Stimulated activated naive CD8-positive, alpha-beta T cell treated with anti-CD3 and anti-CD28 coated beads, Interleukin-15, Interleukin-2, amounts not matched to agents 100 ng/mL and 50 ng/mL, for 24 hours (primary cell): ENCODE measurements around the gene IGFBP7.
A peak's percentile ranks its signal among the peaks of the same experiment; 100 is the strongest.

Experiments used
- H3K27ac Mint-ChIP-seq: one replicate; pipeline ENCODE4 v1.8.0; 2021; ENCODE audit warnings: mild to moderate bottlenecking, mixed read lengths
- H3K27me3 Mint-ChIP-seq: one replicate; pipeline ENCODE4 v1.8.0; 2021; ENCODE audit warnings: mixed read lengths
- H3K36me3 Mint-ChIP-seq: one replicate; pipeline ENCODE4 v1.8.0; 2021; ENCODE audit warnings: low read depth, mixed read lengths
- H3K4me1 Mint-ChIP-seq: one replicate; pipeline ENCODE4 v1.8.0; 2021; ENCODE audit warnings: low read depth, mixed read lengths
- H3K4me3 Mint-ChIP-seq: one replicate; pipeline ENCODE4 v1.8.0; 2021; ENCODE audit warnings: mild to moderate bottlenecking, mixed read lengths
- H3K9me3 Mint-ChIP-seq: one replicate; pipeline ENCODE4 v1.8.0; 2021; ENCODE audit warnings: mixed read lengths

The IGFBP7 gene, protein sequence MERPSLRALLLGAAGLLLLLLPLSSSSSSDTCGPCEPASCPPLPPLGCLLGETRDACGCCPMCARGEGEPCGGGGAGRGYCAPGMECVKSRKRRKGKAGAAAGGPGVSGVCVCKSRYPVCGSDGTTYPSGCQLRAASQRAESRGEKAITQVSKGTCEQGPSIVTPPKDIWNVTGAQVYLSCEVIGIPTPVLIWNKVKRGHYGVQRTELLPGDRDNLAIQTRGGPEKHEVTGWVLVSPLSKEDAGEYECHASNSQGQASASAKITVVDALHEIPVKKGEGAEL

GRCh38 chr4:57109847-57110639 lies at the start of gene IGFBP7:
Gene IGFBP7, minus strand, starts transcription at chr4:57110385. Its CDS starts 34 bp downstream, at chr4:57110351.
- Mint-ChIP-seq H3K36me3 (no peaks in the 10 kb centered on the region), H3K27me3 (peaks cover 68% of the 10 kb centered on the region), H3K27ac (peak within 1 kb of the TSS; percentile 68), H3K9me3 (no peaks in the 10 kb centered on the region), H3K4me1 (peaks cover 15% of the 10 kb centered on the region), H3K4me3 (peak within 1 kb of the TSS; percentile 84)

DNA sequence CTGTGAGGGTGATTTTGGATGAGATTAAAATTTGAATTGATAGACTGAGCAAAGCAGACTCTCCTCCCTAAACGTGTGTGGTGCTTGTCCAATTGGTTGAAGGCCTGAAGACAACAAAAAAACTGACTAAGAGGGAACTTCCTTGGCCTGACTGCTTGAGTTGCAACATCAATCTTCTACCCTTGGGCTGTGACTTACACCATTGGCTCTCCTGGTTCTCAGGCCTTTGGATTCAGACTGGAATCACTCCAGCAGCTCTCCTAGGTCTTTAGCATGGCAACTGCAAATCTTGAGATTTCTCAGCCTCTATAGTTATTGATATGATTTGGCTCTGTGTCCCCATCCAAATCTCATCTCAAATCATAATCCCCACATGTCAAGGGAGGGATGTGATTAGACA lies 49.7 kb upstream of the IGFBP7 start:
- Mint-ChIP-seq H3K4me1 (peaks cover 12% of the 10 kb centered on the region), H3K9me3 (no peaks in the 10 kb centered on the region), H3K4me3 (no peak overlapping the region), H3K27me3 (peaks cover 18% of the 10 kb centered on the region), H3K36me3 (no peaks in the 10 kb centered on the region), H3K27ac (no peak overlapping the region)

DNA sequence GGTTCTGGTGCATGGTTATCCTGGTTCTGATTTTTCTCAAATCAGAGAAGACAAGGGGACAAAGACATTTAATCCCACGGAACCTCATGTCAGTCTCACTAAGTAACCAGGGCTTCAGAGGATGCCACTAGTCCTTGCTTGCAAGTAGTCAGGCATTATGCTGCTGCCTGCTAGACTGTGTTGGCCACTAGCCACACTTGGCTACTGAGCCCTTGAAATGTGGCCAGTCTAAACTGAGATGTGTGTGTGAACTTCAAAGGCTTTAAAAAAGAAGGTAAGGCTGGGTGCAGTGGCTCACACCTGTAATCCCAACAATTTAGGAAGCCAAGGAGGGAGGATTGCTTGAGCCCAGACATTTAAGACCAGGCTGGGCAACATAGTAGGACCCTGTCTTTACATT lies 48.6 kb upstream of the IGFBP7 start:
- Mint-ChIP-seq H3K4me1 (peaks cover 7% of the 10 kb centered on the region), H3K9me3 (no peaks in the 10 kb centered on the region), H3K36me3 (no peaks in the 10 kb centered on the region), H3K27ac (no peak overlapping the region), H3K27me3 (peaks cover 15% of the 10 kb centered on the region), H3K4me3 (no peak overlapping the region)

DNA sequence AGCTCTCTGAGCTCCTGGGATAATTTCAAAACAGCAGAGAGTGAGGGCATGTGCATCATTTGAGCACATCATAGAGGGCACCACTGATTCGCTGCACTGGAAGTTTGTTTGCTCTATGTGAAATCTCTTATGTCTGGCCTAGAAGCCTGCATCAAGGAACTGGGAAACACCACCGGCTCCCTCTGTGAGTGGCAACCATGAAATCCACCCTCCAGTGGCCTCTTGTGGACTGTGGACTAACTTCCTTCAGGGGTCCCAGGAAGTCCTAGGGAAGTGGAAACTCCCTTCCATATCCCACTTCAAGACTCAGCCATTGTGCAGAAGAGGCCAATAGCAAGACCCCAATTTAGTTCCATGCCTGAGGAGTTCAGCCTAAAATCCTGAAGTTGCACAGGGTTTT lies 48.0 kb upstream of the IGFBP7 start:
- H3K36me3 Mint-ChIP-seq, result no peaks in the 10 kb centered on the region
- H3K4me1 Mint-ChIP-seq, result peaks cover 5% of the 10 kb centered on the region
- H3K27ac Mint-ChIP-seq, result no peak overlapping the region
- H3K4me3 Mint-ChIP-seq, result no peak overlapping the region
- no peaks in the 10 kb centered on the region for H3K9me3 Mint-ChIP-seq
- peaks cover 15% of the 10 kb centered on the region for H3K27me3 Mint-ChIP-seq

DNA sequence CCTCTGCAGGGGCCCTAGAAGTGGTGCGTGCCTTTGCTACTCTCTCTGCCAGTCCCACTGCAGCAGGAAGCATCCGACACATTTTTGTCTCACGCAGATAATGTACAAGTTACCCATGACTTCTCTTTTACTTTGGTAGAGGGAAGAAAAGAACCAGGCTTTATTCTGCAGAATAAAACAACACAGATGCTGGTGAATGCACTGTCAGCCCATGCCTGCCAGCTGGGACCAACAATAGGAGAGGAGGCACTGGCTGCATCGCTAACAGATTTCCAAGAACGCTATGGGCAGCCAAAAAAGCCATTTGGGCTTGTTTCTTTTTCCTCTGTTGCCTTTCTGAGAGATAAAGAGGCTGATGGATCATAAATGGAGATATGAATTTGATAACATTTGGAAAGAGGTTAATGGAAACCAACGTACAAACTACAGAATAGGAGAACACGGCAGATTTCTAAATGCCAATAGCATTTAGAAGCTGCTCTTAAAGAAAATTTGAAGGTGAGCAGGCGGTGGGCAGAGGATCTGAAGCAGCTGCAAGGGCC lies 47.5 kb upstream of the IGFBP7 start:
- no peak overlapping the region for H3K4me3 Mint-ChIP-seq
- H3K27ac Mint-ChIP-seq, result no peak overlapping the region
- H3K9me3 Mint-ChIP-seq, result no peaks in the 10 kb centered on the region
- H3K4me1 Mint-ChIP-seq, result no peaks in the 10 kb centered on the region
- H3K27me3 Mint-ChIP-seq, result peaks cover 15% of the 10 kb centered on the region
- H3K36me3 Mint-ChIP-seq, result no peaks in the 10 kb centered on the region

DNA sequence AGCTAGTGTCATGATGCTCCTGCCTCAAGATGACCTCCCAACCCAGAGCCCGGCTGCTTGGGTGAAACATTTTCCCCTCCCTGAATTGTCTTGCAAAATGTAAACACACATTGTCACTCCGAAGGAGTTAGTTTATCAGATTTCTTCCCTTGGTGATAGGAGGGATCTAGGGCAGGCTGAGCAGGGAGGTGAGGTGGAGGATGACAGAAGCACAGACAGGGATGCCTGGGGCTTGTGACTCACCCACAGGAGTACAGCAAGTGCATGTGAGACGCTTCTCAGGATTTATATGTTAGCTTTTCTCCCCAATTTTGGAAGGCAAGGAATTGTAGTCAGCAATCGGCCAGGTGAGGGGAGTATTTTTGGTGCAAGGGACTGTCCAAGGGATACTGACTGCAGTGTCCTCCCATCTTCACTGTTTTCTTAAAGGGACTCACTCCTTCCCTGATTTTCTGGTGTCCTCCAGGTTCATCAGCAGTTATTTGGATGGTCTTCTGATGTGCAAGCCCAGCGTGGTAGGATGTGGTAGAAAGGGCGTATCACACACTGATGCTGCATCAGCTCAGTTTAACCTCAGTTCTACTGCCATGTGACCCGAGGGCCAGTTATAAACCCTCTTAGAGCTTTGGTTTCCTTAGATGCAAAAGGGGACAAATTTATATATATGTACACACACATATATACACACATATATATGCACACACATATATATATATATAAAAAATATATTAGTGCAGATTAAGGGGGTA lies 46.2 kb upstream of the IGFBP7 start:
- no peaks in the 10 kb centered on the region for H3K36me3 Mint-ChIP-seq
- peaks cover 20% of the 10 kb centered on the region for H3K27me3 Mint-ChIP-seq
- no peaks in the 10 kb centered on the region for H3K4me1 Mint-ChIP-seq
- H3K9me3 Mint-ChIP-seq, result no peaks in the 10 kb centered on the region
- H3K4me3 Mint-ChIP-seq, result no peak overlapping the region
- H3K27ac Mint-ChIP-seq, result no peak overlapping the region

- peaks cover 20% of the 10 kb centered on the region for H3K27me3 Mint-ChIP-seq
- H3K9me3 Mint-ChIP-seq, result no peaks in the 10 kb centered on the region
- H3K27ac Mint-ChIP-seq, result no peak overlapping the region
- H3K4me3 Mint-ChIP-seq, result no peak overlapping the region
- no peaks in the 10 kb centered on the region for H3K36me3 Mint-ChIP-seq
- H3K4me1 Mint-ChIP-seq, result no peaks in the 10 kb centered on the region
These were observed 44.7 kb upstream of the IGFBP7 start for GRCh38 chr4:57154926-57155325.

GRCh38 chr4:57154191-57154590 lies 44.0 kb upstream of the IGFBP7 start:
- Mint-ChIP-seq H3K4me3 (no peak overlapping the region), H3K27me3 (peaks cover 20% of the 10 kb centered on the region), H3K4me1 (no peaks in the 10 kb centered on the region), H3K36me3 (no peaks in the 10 kb centered on the region), H3K9me3 (no peaks in the 10 kb centered on the region), H3K27ac (no peak overlapping the region)

GRCh38 chr4:57153207-57153606 lies 43.0 kb upstream of the IGFBP7 start:
- H3K36me3 Mint-ChIP-seq, result no peaks in the 10 kb centered on the region
- no peak overlapping the region for H3K4me3 Mint-ChIP-seq
- H3K9me3 Mint-ChIP-seq, result no peaks in the 10 kb centered on the region
- H3K27ac Mint-ChIP-seq, result no peak overlapping the region
- H3K4me1 Mint-ChIP-seq, result no peaks in the 10 kb centered on the region
- peaks cover 20% of the 10 kb centered on the region for H3K27me3 Mint-ChIP-seq

GRCh38 chr4:57151481-57151880 lies 41.3 kb upstream of the IGFBP7 start:
- Mint-ChIP-seq H3K36me3 (no peaks in the 10 kb centered on the region), H3K27me3 (peaks cover 20% of the 10 kb centered on the region), H3K9me3 (no peaks in the 10 kb centered on the region), H3K27ac (no peak overlapping the region), H3K4me3 (no peak overlapping the region), H3K4me1 (no peaks in the 10 kb centered on the region)

GRCh38 chr4:57149833-57150232 lies 39.6 kb upstream of the IGFBP7 start:
- Mint-ChIP-seq H3K27ac (no peak overlapping the region), H3K36me3 (no peaks in the 10 kb centered on the region), H3K4me1 (no peaks in the 10 kb centered on the region), H3K9me3 (no peaks in the 10 kb centered on the region), H3K4me3 (no peak overlapping the region), H3K27me3 (peaks cover 9% of the 10 kb centered on the region)

GRCh38 chr4:57148831-57149505 lies 38.8 kb upstream of the IGFBP7 start:
- Mint-ChIP-seq H3K4me3 (no peak overlapping the region), H3K4me1 (no peaks in the 10 kb centered on the region), H3K36me3 (no peaks in the 10 kb centered on the region), H3K27ac (no peak overlapping the region), H3K9me3 (no peaks in the 10 kb centered on the region), H3K27me3 (peaks cover 5% of the 10 kb centered on the region)

DNA sequence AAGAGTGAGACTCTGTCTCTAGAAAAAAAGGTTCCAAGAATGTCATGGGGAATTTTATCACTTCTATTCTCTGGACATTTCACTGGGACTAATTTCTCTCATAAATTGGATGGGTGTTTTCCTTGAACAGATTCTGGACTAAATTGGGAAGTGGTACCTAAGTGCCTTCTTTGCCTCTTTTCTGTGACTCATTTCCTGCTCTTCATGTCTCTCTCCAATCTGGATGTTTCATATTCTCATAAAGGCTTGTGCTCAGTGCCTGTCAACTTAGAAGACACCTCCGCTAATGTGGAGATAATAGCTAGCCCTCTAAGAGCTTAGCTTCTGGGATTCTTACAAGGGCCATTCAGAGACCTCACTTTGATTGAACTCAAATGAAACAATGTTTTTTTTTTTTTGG lies 38.0 kb upstream of the IGFBP7 start:
- H3K27me3 Mint-ChIP-seq, result peaks cover 5% of the 10 kb centered on the region
- no peaks in the 10 kb centered on the region for H3K36me3 Mint-ChIP-seq
- no peak overlapping the region for H3K4me3 Mint-ChIP-seq
- no peak overlapping the region for H3K27ac Mint-ChIP-seq
- no peaks in the 10 kb centered on the region for H3K9me3 Mint-ChIP-seq
- no peaks in the 10 kb centered on the region for H3K4me1 Mint-ChIP-seq

DNA sequence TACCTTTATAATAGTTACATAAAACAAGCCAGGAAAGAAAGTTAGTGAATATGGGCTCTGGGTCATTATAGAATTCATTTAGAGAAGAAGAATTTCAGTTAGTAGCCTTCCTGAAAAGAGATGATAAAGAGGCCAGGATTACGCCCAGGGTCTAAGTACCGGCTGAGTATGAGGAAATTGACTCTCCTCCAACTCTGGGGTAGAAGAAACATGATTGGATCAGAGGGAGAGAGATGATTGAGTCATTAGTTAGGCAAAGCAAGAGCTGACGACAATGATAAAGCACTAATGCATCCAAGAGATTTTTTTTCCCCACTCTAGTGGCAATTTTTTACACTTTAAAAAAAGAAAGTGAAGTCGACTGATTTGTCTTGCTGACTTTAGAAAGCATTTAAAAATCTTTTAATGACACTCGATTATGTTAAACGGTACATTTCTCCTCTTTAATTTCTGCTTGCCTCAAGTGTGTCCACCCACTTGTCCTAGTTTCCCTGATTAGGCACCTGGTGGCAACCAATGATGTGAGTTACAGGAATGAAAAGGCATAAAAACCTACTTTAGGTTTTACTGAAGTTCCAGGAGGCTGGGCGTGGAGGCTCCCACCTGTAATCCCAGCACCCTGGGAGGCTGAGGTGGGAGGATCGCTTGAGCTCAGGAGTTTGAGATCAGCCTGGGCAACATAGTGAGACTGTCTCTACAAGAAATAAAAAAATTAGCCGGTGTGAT lies 37.3 kb upstream of the IGFBP7 start:
- no peaks in the 10 kb centered on the region for H3K9me3 Mint-ChIP-seq
- no peaks in the 10 kb centered on the region for H3K36me3 Mint-ChIP-seq
- H3K27me3 Mint-ChIP-seq, result peaks cover 9% of the 10 kb centered on the region
- H3K27ac Mint-ChIP-seq, result no peak overlapping the region
- no peak overlapping the region for H3K4me3 Mint-ChIP-seq
- H3K4me1 Mint-ChIP-seq, result no peaks in the 10 kb centered on the region
